GM19023 (cell line): Measurements from ENCODE around the gene BTLA.
"Not testable (repeated sequence)": the region's sequence is repeated elsewhere in the genome, so short reads cannot be mapped to it uniquely, and the experiment has no call there.

Experiments
- ATAC-seq: cut with Tn5 transposase; IDR thresholded peaks from one replicate; pipeline ENCODE4 v1.9.1; 2021; ENCODE audit warnings: mild to moderate bottlenecking, moderate library complexity; ENCODE audit not compliant: unreplicated experiment

The BTLA gene

DNA sequence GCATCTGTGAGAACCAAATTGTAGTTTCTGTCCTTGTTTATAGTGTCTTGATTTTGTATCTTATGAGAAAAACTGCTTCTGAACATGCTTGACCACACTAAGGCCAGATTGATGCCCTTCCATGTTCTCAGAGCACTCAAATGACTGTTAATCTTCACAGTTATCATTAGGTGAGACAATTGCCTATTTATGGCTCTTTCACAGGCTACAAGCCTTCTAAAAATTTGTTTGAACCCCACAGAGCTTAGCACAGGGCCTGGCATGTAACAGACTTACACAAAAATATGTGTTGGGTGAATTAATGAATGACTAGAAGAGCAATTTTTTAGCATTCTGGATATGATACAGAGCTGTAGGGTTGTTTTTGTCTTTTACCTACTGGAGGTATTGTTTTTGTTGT is 43.1 kb downstream of the BTLA start:
- no peak for ATAC-seq

DNA sequence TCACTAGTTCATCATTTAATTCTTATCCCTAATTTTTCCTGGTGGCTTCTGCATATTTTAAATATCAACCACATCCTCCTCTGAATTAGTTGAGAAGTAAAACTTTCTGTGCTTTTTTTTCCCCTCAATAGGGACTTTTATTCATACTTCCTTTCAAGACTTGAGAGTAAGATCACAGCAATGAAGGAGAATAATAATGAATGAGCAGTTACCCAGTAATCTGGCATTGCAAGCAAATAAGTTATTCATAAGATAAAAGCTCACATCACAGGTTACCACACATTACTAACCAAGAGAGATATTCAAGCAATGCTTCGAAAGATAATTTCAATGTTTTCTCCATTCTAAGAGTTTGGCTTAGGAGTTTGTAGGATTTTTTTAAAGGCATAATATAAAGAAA is 50.3 kb downstream of the BTLA start:
- ATAC-seq, result no peak

DNA sequence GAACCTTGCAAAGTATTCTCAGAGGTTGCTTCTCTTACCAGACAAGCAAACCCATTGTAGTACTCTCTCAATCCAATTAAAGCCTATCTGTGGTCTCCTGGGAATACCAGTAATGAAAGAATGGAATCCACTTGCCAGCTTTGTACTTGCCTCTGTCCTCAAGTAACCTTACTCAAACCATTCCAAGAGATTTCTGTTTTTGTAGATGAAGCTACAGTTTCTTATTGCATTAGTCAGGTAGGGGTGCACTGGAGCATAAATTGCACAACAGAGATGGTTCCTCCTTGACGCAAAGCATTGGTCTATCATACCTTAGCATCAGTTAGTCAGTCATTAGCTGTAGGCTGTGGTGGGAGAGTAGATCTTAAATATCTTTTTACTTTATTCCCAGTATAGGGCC is 52.9 kb downstream of the BTLA start:
- ATAC-seq, result no peak

GRCh38 chr3:112445839-112446238 is 53.4 kb downstream of the BTLA start:
- no peak for ATAC-seq

GRCh38 chr3:112437146-112438022 is 61.9 kb downstream of the BTLA start:
- ATAC-seq, result no peak

GRCh38 chr3:112429960-112430359 is 69.3 kb downstream of the BTLA start:
- no peak for ATAC-seq

DNA sequence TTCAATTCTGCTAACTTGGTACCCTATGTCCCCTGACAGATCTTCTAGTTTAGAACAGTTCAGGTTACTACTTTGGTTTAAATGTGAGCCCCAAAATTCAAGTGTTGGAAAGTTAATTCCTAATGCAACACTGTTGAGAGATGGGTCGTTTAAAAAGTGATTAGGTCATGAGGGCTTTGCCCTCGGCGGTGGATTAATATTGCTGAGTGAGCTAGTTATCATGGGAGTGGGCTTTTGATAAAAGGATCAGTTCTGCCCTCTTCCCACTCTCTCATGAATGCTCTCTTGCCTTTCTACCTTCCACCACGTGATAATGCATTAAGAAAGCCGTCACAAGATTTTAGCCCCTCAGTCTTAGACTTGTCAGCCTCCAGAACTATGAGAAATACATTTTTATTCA is 72.1 kb downstream of the BTLA start:
- ATAC-seq, result no peak

- no peak for ATAC-seq
Measured at GRCh38 chr3:112425858-112426750, 73.2 kb downstream of the BTLA start.

DNA sequence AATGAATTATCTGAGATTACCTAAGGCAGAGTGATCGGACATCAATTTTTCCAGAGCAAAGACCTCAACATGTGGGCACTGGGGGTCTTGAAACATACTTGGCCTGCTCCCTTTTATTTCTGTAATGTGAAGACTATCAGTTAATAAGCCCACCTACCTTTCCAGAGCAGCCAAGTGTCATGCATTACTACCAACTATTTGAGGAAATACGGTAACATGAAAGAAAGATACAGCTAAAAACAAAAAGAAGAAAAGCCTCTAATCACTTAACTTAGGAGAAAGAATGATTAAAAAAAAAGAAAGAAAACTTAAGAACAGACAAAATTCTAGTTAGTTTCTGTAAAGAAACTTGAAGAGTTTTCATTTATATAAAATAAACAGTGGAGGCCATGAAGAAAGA is 73.9 kb downstream of the BTLA start:
- no peak for ATAC-seq

DNA sequence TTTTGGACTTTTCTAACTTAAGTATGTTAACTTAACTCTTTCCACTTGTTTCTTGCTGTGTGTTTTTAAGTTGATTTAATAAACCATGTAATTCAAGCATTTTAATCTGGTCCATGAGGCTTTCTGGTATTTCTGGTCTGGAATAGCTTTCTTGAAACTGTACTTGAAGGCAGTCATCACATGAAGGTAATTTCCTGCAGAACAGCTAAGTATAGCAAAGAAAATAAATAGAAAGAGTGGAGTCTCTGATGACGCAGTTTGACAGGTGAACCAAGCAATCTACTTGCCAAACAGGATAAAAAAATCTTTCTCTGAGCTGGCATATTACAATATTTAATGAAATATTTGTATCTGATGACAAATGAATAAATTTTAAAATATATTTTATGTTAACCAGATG is 74.9 kb downstream of the BTLA start:
- no peak for ATAC-seq

DNA sequence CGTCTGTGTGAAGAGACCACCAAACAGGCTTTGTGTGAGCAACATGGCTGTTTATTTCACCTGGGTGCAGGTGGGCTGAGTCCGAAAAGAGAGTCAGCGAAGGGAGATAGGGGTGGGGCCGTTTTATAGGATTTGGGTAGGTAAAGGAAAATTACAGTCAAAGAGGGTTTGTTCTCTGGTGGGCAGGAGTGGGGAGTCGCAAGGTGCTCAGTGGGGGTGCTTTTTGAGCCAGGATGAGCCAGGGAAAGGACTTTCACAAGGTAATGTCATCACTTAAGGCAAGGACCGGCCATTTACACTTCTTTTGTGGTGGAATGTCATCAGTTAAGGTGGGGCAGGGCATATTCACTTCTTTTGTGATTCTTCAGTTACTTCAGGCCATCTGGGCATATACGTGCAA is 76.4 kb downstream of the BTLA start:
- not testable (repeated sequence) for ATAC-seq

DNA sequence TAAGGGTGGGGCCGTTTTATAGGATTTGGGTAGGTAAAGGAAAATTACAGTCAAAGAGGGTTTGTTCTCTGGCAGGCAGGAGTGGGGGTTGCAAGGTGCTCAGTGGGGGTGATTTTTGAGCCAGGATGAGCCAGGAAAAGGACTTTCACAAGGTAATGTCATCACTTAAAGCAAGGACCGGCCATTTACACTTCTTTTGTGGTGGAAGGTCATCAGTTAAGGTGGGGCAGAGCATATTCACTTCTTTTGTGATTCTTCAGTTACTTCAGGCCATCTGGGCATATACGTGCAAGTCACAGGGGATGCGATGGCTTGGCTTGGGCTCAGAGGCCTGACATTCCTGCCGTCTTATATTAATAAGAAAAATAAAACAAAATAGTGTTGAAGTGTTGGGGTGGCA is 80.7 kb downstream of the BTLA start:
- ATAC-seq, result not testable (repeated sequence)

DNA sequence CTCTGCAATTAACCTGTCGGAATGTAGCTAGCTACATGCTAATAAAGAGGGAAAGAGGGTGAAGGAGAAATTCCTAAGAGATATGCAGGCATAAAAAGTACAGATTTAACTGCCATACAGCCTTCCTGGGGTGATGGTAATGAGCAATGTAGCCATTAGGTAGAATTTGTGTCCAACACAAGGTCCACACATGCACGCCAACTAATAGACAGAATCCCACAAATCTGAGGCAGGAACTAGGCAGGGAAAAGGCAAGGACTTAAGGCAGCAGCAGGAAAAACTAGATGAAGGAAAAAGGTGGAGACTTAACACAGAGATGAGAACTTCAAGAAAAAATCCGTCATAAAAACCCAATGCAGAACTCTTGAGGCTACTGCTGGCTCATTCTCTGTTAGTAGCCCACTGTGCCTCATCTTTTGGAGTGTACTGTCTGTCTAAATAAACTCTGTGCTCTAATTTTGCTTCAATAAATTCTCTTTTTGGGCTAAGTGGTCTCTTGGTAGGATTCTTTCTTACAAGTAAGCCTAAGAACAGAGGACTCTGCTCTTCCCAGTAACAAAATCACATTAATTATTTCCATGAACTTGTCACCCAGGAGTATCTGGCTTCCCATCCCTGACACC is 81.5 kb downstream of the BTLA start:
- ATAC-seq, result no peak

- no peak for ATAC-seq
Measured at GRCh38 chr3:112416391-112417212, 82.7 kb downstream of the BTLA start.

DNA sequence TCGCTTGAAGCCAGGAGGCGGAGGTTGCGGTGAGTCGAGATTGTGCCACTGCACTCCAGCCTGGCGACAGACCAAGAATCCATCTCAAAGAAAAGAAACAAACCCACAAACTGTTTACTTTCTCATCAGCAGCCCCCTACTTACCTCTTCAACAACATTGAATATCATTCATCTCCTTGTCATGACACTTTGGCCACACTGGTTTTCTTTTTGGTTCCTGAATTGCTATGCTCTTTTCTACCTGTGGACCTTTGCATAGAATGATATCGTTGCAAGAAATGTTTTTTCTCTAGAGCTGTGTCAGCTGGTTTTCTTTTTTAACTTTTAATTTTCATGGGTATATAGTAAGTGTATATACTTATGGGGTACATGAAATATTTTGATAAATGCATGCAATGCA is 83.9 kb downstream of the BTLA start:
- no peak for ATAC-seq
